ENCODE results near the gene VCP.

GRCh38 chr9:35116539-35116897, 44.1 kb upstream of the VCP start:
- TF ChIP-seq POLR2A (IDR thresholded peaks at IDR 0.05) (no peak), CTCF (IDR thresholded peaks at IDR 0.05) (no peak)
